Measurements from ENCODE around the gene RAI14.

Gene RAI14

DNA sequence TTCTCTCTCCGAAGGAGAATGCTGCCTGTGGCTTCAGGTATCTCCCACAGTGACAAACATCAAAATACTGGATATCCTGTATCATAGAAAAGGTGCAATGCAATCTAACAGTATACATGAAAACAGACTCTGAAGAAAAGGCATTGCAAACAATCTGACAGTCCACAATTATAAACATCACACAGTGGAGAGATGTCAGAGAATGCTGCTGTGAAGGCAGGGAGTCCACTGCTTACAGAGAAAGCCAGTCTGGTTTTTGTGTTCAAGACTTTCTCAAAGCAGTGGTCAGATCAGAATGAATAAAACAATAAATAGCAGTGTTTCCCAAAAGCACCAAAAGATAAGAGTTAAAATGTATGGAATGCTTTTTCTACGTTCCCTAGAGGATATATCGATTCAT is 211.5 kb downstream of the RAI14 start:
- DNase-seq: no peak

DNA sequence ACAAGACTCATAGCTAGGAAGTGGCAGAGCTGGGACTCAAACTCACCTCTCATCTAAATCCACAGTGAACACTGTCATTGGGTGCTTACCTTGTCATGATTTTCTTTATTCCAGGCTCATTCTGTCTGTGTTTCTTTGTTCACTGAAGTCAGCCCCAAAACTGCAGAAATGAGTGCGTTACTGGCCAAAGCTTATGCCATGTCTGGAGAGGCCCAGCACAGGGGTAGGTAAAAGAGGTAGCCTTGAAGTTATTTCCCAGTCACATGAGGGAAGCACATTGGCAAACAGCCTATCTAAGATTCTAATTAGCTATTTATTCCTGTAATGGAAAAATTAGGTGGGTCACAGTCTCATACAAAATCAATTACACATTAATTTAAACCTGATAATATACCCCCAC is 212.7 kb downstream of the RAI14 start:
- no peak for DNase-seq

DNA sequence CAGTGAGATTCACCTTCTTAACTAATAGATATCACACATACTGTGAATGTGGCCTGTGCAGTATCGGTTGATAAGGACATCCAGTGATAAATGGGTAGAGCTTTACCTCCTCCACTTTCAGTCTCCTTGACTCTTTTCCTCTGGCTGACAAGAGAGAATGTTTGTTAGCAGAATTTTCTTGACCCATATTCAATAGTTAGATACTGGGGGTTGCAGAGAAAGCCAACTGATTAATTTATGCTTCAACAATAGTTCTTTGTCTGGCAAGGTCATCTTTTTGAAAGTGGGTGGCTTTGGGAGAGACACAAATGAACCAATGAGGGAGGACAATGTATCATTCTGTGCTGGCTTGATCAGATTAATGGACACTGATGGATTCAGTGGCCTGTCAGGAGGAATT is 213.1 kb downstream of the RAI14 start:
- DNase-seq: no peak

DNA sequence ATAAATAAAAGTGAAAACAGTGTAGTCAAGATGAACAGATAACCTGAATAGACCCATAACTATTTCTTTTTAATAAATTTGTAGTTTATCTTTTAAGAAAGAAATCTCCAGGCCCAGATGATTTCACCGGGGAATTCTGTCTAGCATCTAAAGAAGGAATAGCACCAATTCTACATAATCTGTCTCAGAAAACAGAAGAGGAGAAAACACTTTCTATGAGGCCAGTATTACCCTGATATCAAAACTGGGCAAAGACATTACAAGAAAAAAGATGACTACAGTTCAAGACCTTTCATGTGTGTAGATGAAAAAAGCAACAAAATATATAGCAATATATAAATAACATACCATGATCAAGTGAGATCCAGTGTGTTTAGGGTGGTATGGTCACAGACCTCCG is 214.3 kb downstream of the RAI14 start:
- DNase-seq: no peak

DNA sequence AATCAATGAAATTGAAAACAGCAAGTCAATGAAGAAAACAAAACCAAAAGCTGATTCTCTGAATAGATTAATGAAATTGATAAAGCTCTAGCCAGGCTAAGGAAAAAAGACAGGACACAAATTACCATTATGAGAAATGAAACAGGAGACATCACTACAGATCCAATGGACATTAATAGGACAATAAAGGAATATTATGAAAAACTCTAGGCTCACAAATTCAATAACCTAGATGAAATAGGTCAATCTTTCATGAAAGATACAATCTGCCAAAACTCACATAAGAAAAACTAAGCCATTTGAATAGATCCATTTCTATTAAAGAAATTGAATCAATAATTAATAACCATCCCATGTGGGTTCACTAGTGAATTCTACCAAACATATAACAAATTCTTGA is 220.1 kb downstream of the RAI14 start:
- no peak for DNase-seq

DNA sequence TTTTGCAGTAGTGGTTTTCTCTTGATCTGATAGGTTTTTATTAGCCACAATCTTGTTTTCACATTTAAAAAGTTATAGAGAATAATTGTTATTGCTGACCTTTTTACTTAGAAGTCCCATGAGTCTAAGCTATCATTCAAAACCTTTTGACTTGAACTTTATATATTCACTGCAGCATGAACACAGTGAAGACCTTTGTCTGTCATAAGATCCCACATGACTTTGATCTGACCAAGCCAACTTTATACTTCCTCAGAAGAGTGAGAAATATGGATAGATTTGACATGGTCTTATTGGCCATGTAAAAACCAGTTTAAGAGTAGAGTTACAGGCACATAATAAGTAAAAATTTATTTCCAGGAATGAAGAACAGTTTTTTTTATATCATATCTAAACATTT is 225.1 kb downstream of the RAI14 start:
- no peak for DNase-seq

Data from NK-92 treated with Interleukin-12 subunit alpha and Interleukin-12 subunit beta, amount 100 ng/mL, for 24 hours (cell line).